B cell (primary cell): ENCODE results near the gene LRIT1. TPM values are rescaled to one million over a fixed set of nuclear protein-coding genes. Genes with fewer than 3 reads are reported as not detected.

Experiments used
- ATAC-seq: fragments of 200-7000 bp; cut with Tn5 transposase; one replicate; pipeline ENCODE4 v1.10.0; 2021; ENCODE audit warnings: low read depth, mild to moderate bottlenecking, moderate number of reproducible peaks, moderate library complexity
- CTCF ChIA-PET: fragments of 350-600 bp; sonication (Branson Sonifier 250); formaldehyde crosslinking; loops from one replicate; lab custom pipeline; 2021; ENCODE audit warnings: antibody characterized with exemption, inconsistent platforms; lab: Charles Lee
- POLR2A ChIA-PET: fragments of 350-600 bp; sonication (Branson Sonifier 250); formaldehyde crosslinking; loops from one replicate; lab custom pipeline; 2021; ENCODE audit warnings: antibody characterized with exemption; lab: Charles Lee
- DNase-seq: peaks from one replicate; pipeline ENCODE4 v3.0.0; 2013
- H2AFZ ChIP-seq: 2 replicates; pipeline ENCODE4 v1.6.1; 2012; ENCODE audit warnings: mild to moderate bottlenecking, low read depth, low read length; ENCODE audit not compliant: insufficient read depth, poor library complexity, severe bottlenecking
- H3K27ac ChIP-seq, 2 donors: 1 replicate in 1 of 2; 2 replicates in 1 of 2; pipeline ENCODE4 v1.5.1; 2012 to 2013; ENCODE audit warnings: low read length in 2 of 2, mild to moderate bottlenecking in 2 of 2, moderate library complexity in 1 of 2
- H3K27me3 ChIP-seq, 4 experiments: fragments of 200-600 bp in 1 of 4; sonication (generic) in 1 of 4; replicated peaks in 1 of 4; 1 replicate in 2 of 4; 2 replicates in 2 of 4; pipeline versions ENCODE4 v1.6.1 to v1.7.0; 2013 to 2016; ENCODE audit warnings: low read length in 3 of 4, mild to moderate bottlenecking in 2 of 4, mixed read lengths in 1 of 4, moderate library complexity in 1 of 4; ENCODE audit not compliant: insufficient read depth in 4 of 4, control insufficient read depth in 3 of 4; ENCODE audit errors: control extremely low read depth in 1 of 4
- H3K36me3 ChIP-seq, 2 experiments: replicated peaks in 1 of 2; 1 replicate in 1 of 2; 2 replicates in 1 of 2; pipeline versions ENCODE4 v1.6.1 to v1.7.1; 2013; ENCODE audit warnings: low read length in 1 of 2; ENCODE audit not compliant: insufficient read depth in 2 of 2, control insufficient read depth in 1 of 2; ENCODE audit errors: control extremely low read depth in 1 of 2, extremely low read depth in 1 of 2
- H3K4me1 ChIP-seq, 2 donors: fragments of 200-600 bp in 1 of 2; sonication (generic) in 1 of 2; 1 replicate in 1 of 2; 2 replicates in 1 of 2; pipeline versions ENCODE4 v1.5.1 to v1.6.1; 2013 to 2017; ENCODE audit warnings: low read length in 2 of 2; ENCODE audit not compliant: control insufficient read depth in 2 of 2, insufficient read depth in 2 of 2
- H3K4me2 ChIP-seq: replicated peaks from 2 replicates; pipeline ENCODE3; 2012; ENCODE audit warnings: mild to moderate bottlenecking, low read depth, low read length; ENCODE audit not compliant: poor library complexity, severe bottlenecking
- H3K4me3 ChIP-seq, 5 experiments: fragments of 200-600 bp in 1 of 5; sonication (generic) in 1 of 5; 1 replicate in 3 of 5; 2 replicates in 2 of 5; pipeline versions ENCODE4 v1.5.1 to v1.7.0; 2011 to 2016; ENCODE audit warnings: low read length in 4 of 5, mild to moderate bottlenecking in 4 of 5, low read depth in 2 of 5, control low read depth in 1 of 5, moderate library complexity in 1 of 5; ENCODE audit not compliant: insufficient read depth in 1 of 5; ENCODE audit errors: control extremely low read depth in 1 of 5, extremely low read depth in 1 of 5
- H3K79me2 ChIP-seq: fragments of 200-600 bp; sonication (generic); one replicate; pipeline ENCODE4 v1.6.0; 2016; ENCODE audit warnings: low read length; ENCODE audit not compliant: control insufficient read depth, insufficient read depth
- H3K9ac ChIP-seq: fragments of 200-600 bp; sonication (generic); 2 replicates; pipeline ENCODE4 v1.6.1; 2017; ENCODE audit warnings: mild to moderate bottlenecking, low read length, moderate library complexity
- H3K9me3 ChIP-seq, 3 donors: one replicate each; pipeline versions ENCODE4 v1.6.1 to v1.7.1; 2013; ENCODE audit warnings: low read length in 2 of 3; ENCODE audit not compliant: control insufficient read depth in 2 of 3, insufficient read depth in 1 of 3; ENCODE audit errors: control extremely low read depth in 1 of 3
- H4K20me1 ChIP-seq: 2 replicates; pipeline ENCODE4 v1.6.0; 2012; ENCODE audit warnings: mild to moderate bottlenecking, low read length; ENCODE audit not compliant: insufficient read depth, control insufficient read depth, poor library complexity, severe bottlenecking
- H3K27ac Mint-ChIP-seq: one replicate; pipeline ENCODE4 v1.8.0; 2021; ENCODE audit warnings: mixed read lengths
- H3K27me3 Mint-ChIP-seq: one replicate; pipeline ENCODE4 v1.8.0; 2021; ENCODE audit warnings: mixed read lengths
- H3K4me1 Mint-ChIP-seq: one replicate; pipeline ENCODE4 v1.8.0; 2021; ENCODE audit warnings: mixed read lengths
- H3K4me3 Mint-ChIP-seq: one replicate; pipeline ENCODE4 v1.8.0; 2021; ENCODE audit warnings: mixed read lengths
- H3K9me3 Mint-ChIP-seq: one replicate; pipeline ENCODE4 v1.8.0; 2022; ENCODE audit warnings: mixed read lengths; ENCODE audit not compliant: insufficient read depth
- CTCF ChIP-seq: fragments of 200-600 bp; IDR thresholded peaks from one replicate; pipeline ENCODE4 v1.8.0; 2022; ENCODE audit warnings: antibody characterized with exemption, mild to moderate bottlenecking
- EZH2 ChIP-seq: IDR thresholded peaks from 2 replicates; pipeline ENCODE4 v1.6.1; 2012; ENCODE audit warnings: borderline replicate concordance, low read depth, mild to moderate bottlenecking, moderate library complexity, low read length; ENCODE audit not compliant: insufficient read depth, poor library complexity, severe bottlenecking
- WGBS: methylation state at CpG from one replicate; pipeline ENCODE4 v1.1.5; 2013; ENCODE audit warnings: missing lambda C conversion rate; ENCODE audit not compliant: insufficient coverage; 5-methylcytosine and 5-hydroxymethylcytosine counted together
- intact Hi-C: fragments of 100-400 bp; cut with micrococcal nuclease; formaldehyde crosslinking; loops from one replicate; pipeline ENCODE4 v1.10.0; 2022
- polyA minus RNA-seq: library from RNA; depleted of rRNA, polyadenylated mRNA; stranded (reverse); fragments of >200 nt; gene quantifications from 2 replicates; pipeline ENCODE4 v1.2.3, GENCODE V29; 2012
- polyA plus RNA-seq: library from polyadenylated mRNA; depleted of rRNA; stranded (reverse); fragments of >200 nt; gene quantifications from 2 replicates; pipeline ENCODE4 v1.2.3, GENCODE V29; 2012
- total RNA-seq, 2 donors: library from RNA; stranded (reverse); fragments of 120-200 nt in 1 of 2; gene quantifications; 1 replicate in 1 of 2; 2 replicates in 1 of 2; pipeline versions ENCODE4 v1.2.3 to v1.2.4, GENCODE V29; 2013 to 2022

LRIT1 gene
- total RNA-seq (not detected in 2 replicates), polyA plus RNA-seq (not detected in 2 replicates), polyA minus RNA-seq (0.14 TPM in 1 of 2 replicates, not detected in the other)
- total RNA-seq (2013): not detected

GRCh38 chr10:84241185-84241790, at the start of gene LRIT1:
TSS of gene LRIT1 (minus strand) at chr10:84241546. CDS start at chr10:84241439, 107 bp downstream.
- Histone ChIP-seq H3K4me3 (no peak within 1 kb of the TSS), H3K36me3 (no peaks in the 10 kb centered on the region), H2AFZ (no peak within 1 kb of the TSS), H4K20me1 (no peaks in the 10 kb centered on the region), H3K27me3 (peaks cover 0 to 2% (median 0%) of the 10 kb centered on the region in 4 experiments), H3K4me2 (no peak within 1 kb of the TSS), H3K79me2 (no peaks in the 10 kb centered on the region), H3K27ac (no peak within 1 kb of the TSS), H3K4me1 (no peaks in the 10 kb centered on the region), H3K9me3 (peaks cover 0 to 6% (median 0%) of the 10 kb centered on the region in 3 donors), H3K9ac (no peak within 1 kb of the TSS)
- no peak for ATAC-seq
- no peak for DNase-seq
- Mint-ChIP-seq H3K27me3 (peaks cover 15% of the 10 kb centered on the region), H3K4me3 (no peak within 1 kb of the TSS), H3K4me1 (no peaks in the 10 kb centered on the region), H3K9me3 (no peaks in the 10 kb centered on the region), H3K27ac (no peak within 1 kb of the TSS)
- ChIA-PET POLR2A (no interaction called here), CTCF (interaction anchor here (0.7 kb wide), 1 partner anchor 21 kb away, joined by 3 read pairs; no protein-coding TSS in a partner anchor)
- intact Hi-C loops: no loop called here
- TF ChIP-seq EZH2 (no peak), CTCF (no peak)
- WGBS: 88% methylated on average over 9 of the region's 13 CpGs

GRCh38 chr10:84290235-84290634, 48.9 kb upstream of the LRIT1 start:
- ChIA-PET POLR2A (no interaction called here), CTCF (interaction anchor here (1.4 kb wide), 1 partner anchor 28 kb away, joined by 3 read pairs; no protein-coding TSS in a partner anchor)
- no peak overlapping the region for H3K4me3 Mint-ChIP-seq
- no peak for DNase-seq
- Histone ChIP-seq H3K4me1 (no peaks in the 10 kb centered on the region), H3K79me2 (no peaks in the 10 kb centered on the region), H3K27ac (no peak overlapping the region), H3K4me3 (no peak overlapping the region), H3K4me2 (no peak overlapping the region), H4K20me1 (no peaks in the 10 kb centered on the region), H2AFZ (no peak overlapping the region), H3K9me3 (peaks cover 0 to 1% (median 0%) of the 10 kb centered on the region in 3 donors), H3K36me3 (no peaks in the 10 kb centered on the region), H3K27me3 (peaks cover 0 to 4% (median 0%) of the 10 kb centered on the region in 4 experiments), H3K9ac (no peak overlapping the region)
- intact Hi-C loops: no loop called here
- WGBS: 72% methylated on average over 3 of the region's 3 CpGs
- ATAC-seq: no peak
- TF ChIP-seq CTCF: no peak
- TF ChIP-seq EZH2: no peak
- H3K9me3 Mint-ChIP-seq: no peaks in the 10 kb centered on the region
- no peak overlapping the region for H3K27ac Mint-ChIP-seq
- no peaks in the 10 kb centered on the region for H3K4me1 Mint-ChIP-seq
- H3K27me3 Mint-ChIP-seq: peaks cover 11% of the 10 kb centered on the region
